Parathyroid adenoma (tissue), 2 donors: ENCODE results near the gene ZBTB43.

ENCODE experiments used
- H2AFZ ChIP-seq: fragments of 300-600 bp; sonication (generic); one replicate; pipeline ENCODE4 v1.7.0; 2017; ENCODE audit warnings: antibody characterized with exemption, mild to moderate bottlenecking
- H3K27ac ChIP-seq: fragments of 300-600 bp; sonication (generic); one replicate; pipeline ENCODE4 v1.7.0; 2017
- H3K27me3 ChIP-seq: fragments of 300-600 bp; sonication (generic); one replicate; pipeline ENCODE4 v1.7.0; 2017; ENCODE audit warnings: low read length; ENCODE audit not compliant: control insufficient read depth, insufficient read depth
- H3K36me3 ChIP-seq: fragments of 300-600 bp; sonication (generic); one replicate; pipeline ENCODE4 v1.7.0; 2017; ENCODE audit warnings: low read length; ENCODE audit not compliant: control insufficient read depth, insufficient read depth
- H3K4me1 ChIP-seq: fragments of 300-600 bp; sonication (generic); one replicate; pipeline ENCODE4 v1.7.0; 2017; ENCODE audit warnings: control low read depth
- H3K4me2 ChIP-seq: fragments of 300-600 bp; sonication (generic); one replicate; pipeline ENCODE4 v1.7.0; 2017; ENCODE audit warnings: low read length
- H3K4me3 ChIP-seq: fragments of 300-600 bp; sonication (generic); one replicate; pipeline ENCODE4 v1.7.0; 2017; ENCODE audit warnings: low read depth, low read length
- H3K79me2 ChIP-seq: fragments of 300-600 bp; sonication (generic); one replicate; pipeline ENCODE4 v1.7.0; 2017; ENCODE audit warnings: control low read depth
- H3K9ac ChIP-seq: fragments of 300-600 bp; sonication (generic); one replicate; pipeline ENCODE4 v1.7.0; 2017; ENCODE audit warnings: mild to moderate bottlenecking
- H3K9me3 ChIP-seq: fragments of 300-600 bp; sonication (generic); one replicate; pipeline ENCODE4 v1.7.0; 2017; ENCODE audit warnings: low read length; ENCODE audit not compliant: control insufficient read depth
- CTCF ChIP-seq: fragments of 300-600 bp; sonication (generic); IDR thresholded peaks from one replicate; pipeline ENCODE4 v1.7.0; 2017; ENCODE audit warnings: antibody characterized with exemption, mild to moderate bottlenecking
- donor health status: primary hyperparathyroidism.

The ZBTB43 gene

GRCh38 chr9:126875756-126876510 lies 71.1 kb downstream of the ZBTB43 start:
- H3K27ac ChIP-seq = no peak overlapping the region
- no peaks in the 10 kb centered on the region for H3K4me1 ChIP-seq
- no peak overlapping the region for H3K4me3 ChIP-seq
- no peaks in the 10 kb centered on the region for H3K36me3 ChIP-seq
- no peak overlapping the region for H3K9ac ChIP-seq
- no peaks in the 10 kb centered on the region for H3K79me2 ChIP-seq
- no peak overlapping the region for H3K4me2 ChIP-seq
- no peak for TF ChIP-seq CTCF
- no peak overlapping the region for H2AFZ ChIP-seq
- no peaks in the 10 kb centered on the region for H3K27me3 ChIP-seq
- H3K9me3 ChIP-seq = no peaks in the 10 kb centered on the region

- Histone ChIP-seq H3K27ac (no peak overlapping the region), H3K4me2 (no peak overlapping the region), H3K9me3 (no peaks in the 10 kb centered on the region), H3K36me3 (no peaks in the 10 kb centered on the region), H2AFZ (no peak overlapping the region), H3K4me1 (no peaks in the 10 kb centered on the region), H3K4me3 (no peak overlapping the region), H3K79me2 (no peaks in the 10 kb centered on the region), H3K27me3 (no peaks in the 10 kb centered on the region), H3K9ac (no peak overlapping the region)
- no peak for TF ChIP-seq CTCF
Observed at GRCh38 chr9:126876531-126876930, 71.7 kb downstream of the ZBTB43 start.

DNA sequence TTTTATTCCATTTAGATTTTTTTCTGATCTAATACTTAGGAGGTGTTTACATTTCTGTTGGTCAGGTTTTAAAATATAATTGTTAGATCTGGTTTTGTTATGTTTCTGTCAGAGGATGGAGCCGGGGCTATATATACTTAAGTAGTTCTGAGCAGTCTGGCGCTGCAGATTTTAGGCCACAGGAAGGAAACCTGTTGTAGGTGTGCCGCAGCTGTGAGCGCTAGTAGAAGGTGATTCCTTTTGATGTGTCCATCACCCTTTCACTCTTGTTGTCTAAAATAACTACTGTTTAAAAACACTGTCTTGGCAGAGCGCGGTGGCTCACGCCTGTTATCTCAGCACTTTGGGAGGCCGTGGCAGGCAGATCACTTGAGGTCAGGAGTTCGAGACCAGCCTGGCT lies 72.6 kb downstream of the ZBTB43 start:
- H2AFZ ChIP-seq = no peak overlapping the region
- no peak overlapping the region for H3K4me3 ChIP-seq
- no peaks in the 10 kb centered on the region for H3K36me3 ChIP-seq
- no peak overlapping the region for H3K4me2 ChIP-seq
- no peak overlapping the region for H3K9ac ChIP-seq
- no peaks in the 10 kb centered on the region for H3K27me3 ChIP-seq
- no peak overlapping the region for H3K27ac ChIP-seq
- H3K9me3 ChIP-seq = no peaks in the 10 kb centered on the region
- no peaks in the 10 kb centered on the region for H3K4me1 ChIP-seq
- TF ChIP-seq CTCF = no peak
- no peaks in the 10 kb centered on the region for H3K79me2 ChIP-seq

DNA sequence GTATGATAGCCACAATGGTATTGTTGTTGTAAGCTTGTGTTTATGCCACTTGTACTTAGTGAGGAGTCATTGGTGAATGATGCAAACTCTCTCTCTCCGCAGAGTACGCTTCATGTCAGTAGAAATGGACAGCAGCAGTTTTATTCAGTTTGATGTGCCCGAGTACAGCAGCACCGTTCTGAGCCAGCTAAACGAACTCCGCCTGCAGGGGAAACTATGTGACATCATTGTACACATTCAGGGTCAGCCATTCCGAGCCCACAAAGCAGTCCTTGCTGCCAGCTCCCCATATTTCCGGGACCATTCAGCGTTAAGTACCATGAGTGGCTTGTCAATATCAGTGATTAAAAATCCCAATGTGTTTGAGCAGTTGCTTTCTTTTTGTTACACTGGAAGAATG lies 74.4 kb downstream of the ZBTB43 start:
- Histone ChIP-seq H3K4me2 (no peak overlapping the region), H3K27me3 (no peaks in the 10 kb centered on the region), H3K4me3 (no peak overlapping the region), H3K9ac (no peak overlapping the region), H2AFZ (no peak overlapping the region), H3K9me3 (no peaks in the 10 kb centered on the region), H3K4me1 (no peaks in the 10 kb centered on the region), H3K79me2 (no peaks in the 10 kb centered on the region), H3K27ac (no peak overlapping the region), H3K36me3 (no peaks in the 10 kb centered on the region)
- no peak for TF ChIP-seq CTCF
